Upper lobe of left lung (tissue), 6 donors: ENCODE data around the gene SDK1. TPM values are rescaled to one million over a fixed set of nuclear protein-coding genes. Genes with fewer than 3 reads are reported as not detected.

Source experiments
- ATAC-seq, 2 donors: fragments of 200-7000 bp; cut with Tn5 transposase; one replicate each; pipeline ENCODE4 v1.9.1; 2022; ENCODE audit warnings: mild to moderate bottlenecking in 2 of 2, moderate library complexity in 2 of 2; ENCODE audit not compliant: low FRiP score in 2 of 2
- DNase-seq, 2 donors: peaks; one replicate each; pipeline ENCODE4 v3.0.0-alpha.2; 2019 to 2020
- H3K27ac ChIP-seq, 4 donors: fragments of 200-600 bp; sonication (generic); one replicate each; pipeline ENCODE4 v1.5.1; 2016 to 2019
- H3K27me3 ChIP-seq, 4 donors: fragments of 200-600 bp; sonication (generic); one replicate each; pipeline ENCODE4 v1.5.1; 2017 to 2019
- H3K36me3 ChIP-seq, 4 donors: fragments of 200-600 bp; sonication (generic); one replicate each; pipeline ENCODE4 v1.5.1; 2016 to 2019
- H3K4me1 ChIP-seq, 4 donors: fragments of 200-600 bp; sonication (generic); one replicate each; pipeline ENCODE4 v1.5.1; 2018 to 2019
- H3K4me3 ChIP-seq, 4 donors: fragments of 200-600 bp; sonication (generic); one replicate each; pipeline ENCODE4 v1.5.1; 2017 to 2019; ENCODE audit warnings: mild to moderate bottlenecking in 2 of 4, moderate library complexity in 1 of 4
- H3K9me3 ChIP-seq, 4 donors: fragments of 200-600 bp; sonication (generic); one replicate each; pipeline ENCODE4 v1.5.1; 2018 to 2019
- CTCF ChIP-seq, 6 experiments: fragments of 450-650 bp in 4 of 6; fragments of 200-600 bp in 2 of 6; sonication (generic) in 2 of 6; IDR thresholded peaks; one replicate each; pipeline ENCODE4 v1.5.1; 2016 to 2019; ENCODE audit warnings: antibody characterized with exemption in 6 of 6
- EP300 ChIP-seq, 4 donors: sonication (generic); formaldehyde crosslinking; IDR thresholded peaks; one replicate each; pipeline ENCODE4 v1.5.1; 2017; ENCODE audit warnings: antibody characterized with exemption in 4 of 4, control low read depth in 2 of 4
- POLR2A ChIP-seq, 4 donors: fragments of 450-650 bp; IDR thresholded peaks; one replicate each; pipeline ENCODE4 v1.5.1; 2016 to 2017; ENCODE audit warnings: antibody characterized with exemption in 4 of 4, mild to moderate bottlenecking in 2 of 4
- POLR2AphosphoS5 ChIP-seq, 2 donors: sonication (generic); formaldehyde crosslinking; IDR thresholded peaks; one replicate each; pipeline ENCODE4 v1.5.1; 2017; ENCODE audit warnings: antibody characterized with exemption in 2 of 2
- WGBS, 2 donors: methylation state at CpG; one replicate each; pipeline ENCODE4 v1.1.5; 2017 to 2018; 5-methylcytosine and 5-hydroxymethylcytosine counted together
- total RNA-seq, 6 donors: library from RNA; depleted of rRNA in 4 of 6; stranded (reverse); fragments of >200 nt in 4 of 6; gene quantifications; one replicate each; pipeline versions ENCODE4 v1.1.0 to v1.2.1, GENCODE V29; 2016 to 2021
- donor health status: DM: no; HTN: no; CAD: no; lungs with moderate emphysema.
- donor health status: DM: no; HTN: yes; CAD: no; lungs with severe emphysema.

SDK1 gene
- total RNA-seq, 6 donors from 2014 or later: 9.3 to 90.1 (median 11.8) TPM

- no peak for ATAC-seq
- Histone ChIP-seq H3K27me3 (no peaks in the 10 kb centered on the region), H3K36me3 (no peaks in the 10 kb centered on the region), H3K9me3 (peaks cover 0 to 3% (median 0%) of the 10 kb centered on the region in 4 donors), H3K4me1 (no peaks in the 10 kb centered on the region), H3K4me3 (no peak overlapping the region), H3K27ac (no peak overlapping the region)
- no peak for TF ChIP-seq CTCF (IDR thresholded peaks at IDR 0.05)
- TF ChIP-seq POLR2A (IDR thresholded peaks at IDR 0.05): no peak
- no peak for TF ChIP-seq EP300 (IDR thresholded peaks at IDR 0.05)
- TF ChIP-seq POLR2AphosphoS5 (IDR thresholded peaks at IDR 0.05): no peak
- DNase-seq: peak in 1 of 2 donors; percentile 65
- 87 to 92% methylated on average over 9 to 15 of the region's 16 CpGs for WGBS, 2 donors
Measured at GRCh38 chr7:4272141-4272540, 971.1 kb downstream of the SDK1 start.

GRCh38 chr7:4273566-4274230 is 972.6 kb downstream of the SDK1 start:
- DNase-seq (no peak), ATAC-seq (no peak)
- Histone ChIP-seq H3K36me3 (no peaks in the 10 kb centered on the region), H3K4me1 (no peaks in the 10 kb centered on the region), H3K9me3 (peaks cover 0 to 3% (median 0%) of the 10 kb centered on the region in 4 donors), H3K27ac (no peak overlapping the region), H3K27me3 (no peaks in the 10 kb centered on the region), H3K4me3 (no peak overlapping the region)
- WGBS, 2 donors: 76 to 82% methylated on average over 9 of the region's 9 CpGs
- TF ChIP-seq POLR2AphosphoS5 (IDR thresholded peaks at IDR 0.05) (no peak), CTCF (IDR thresholded peaks at IDR 0.05) (no peak), EP300 (IDR thresholded peaks at IDR 0.05) (no peak), POLR2A (IDR thresholded peaks at IDR 0.05) (no peak)

DNA sequence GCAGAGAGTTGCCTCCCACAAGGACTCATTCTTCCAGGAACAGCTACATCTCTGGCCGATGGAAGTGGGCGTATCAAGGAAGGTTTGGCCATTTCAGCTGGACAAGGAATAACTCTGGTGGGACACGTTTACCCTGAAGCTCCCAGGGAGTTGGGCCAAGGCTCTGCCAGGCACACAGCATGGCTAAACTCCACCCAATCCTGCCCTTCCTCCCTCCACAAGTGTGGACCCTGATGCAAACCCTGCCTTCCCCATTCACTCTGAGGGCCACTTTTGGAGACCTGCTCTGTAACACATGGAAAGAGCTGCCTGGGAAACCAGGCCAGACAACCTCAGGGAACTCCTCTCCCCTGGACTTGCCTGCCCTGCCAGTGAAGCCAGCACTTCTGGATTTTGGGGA is 973.2 kb downstream of the SDK1 start:
- H3K27me3 ChIP-seq: no peaks in the 10 kb centered on the region
- H3K9me3 ChIP-seq: peaks cover 0 to 3% (median 0%) of the 10 kb centered on the region in 4 donors
- H3K4me3 ChIP-seq: no peak overlapping the region
- TF ChIP-seq POLR2A (IDR thresholded peaks at IDR 0.05) (no peak), EP300 (IDR thresholded peaks at IDR 0.05) (no peak), CTCF (IDR thresholded peaks at IDR 0.05) (no peak), POLR2AphosphoS5 (IDR thresholded peaks at IDR 0.05) (no peak)
- DNase-seq (no peak), ATAC-seq (no peak)
- no peaks in the 10 kb centered on the region for H3K4me1 ChIP-seq
- no peak overlapping the region for H3K27ac ChIP-seq
- 68 to 81% methylated on average over 3 of the region's 3 CpGs for WGBS, 2 donors
- H3K36me3 ChIP-seq: no peaks in the 10 kb centered on the region

DNA sequence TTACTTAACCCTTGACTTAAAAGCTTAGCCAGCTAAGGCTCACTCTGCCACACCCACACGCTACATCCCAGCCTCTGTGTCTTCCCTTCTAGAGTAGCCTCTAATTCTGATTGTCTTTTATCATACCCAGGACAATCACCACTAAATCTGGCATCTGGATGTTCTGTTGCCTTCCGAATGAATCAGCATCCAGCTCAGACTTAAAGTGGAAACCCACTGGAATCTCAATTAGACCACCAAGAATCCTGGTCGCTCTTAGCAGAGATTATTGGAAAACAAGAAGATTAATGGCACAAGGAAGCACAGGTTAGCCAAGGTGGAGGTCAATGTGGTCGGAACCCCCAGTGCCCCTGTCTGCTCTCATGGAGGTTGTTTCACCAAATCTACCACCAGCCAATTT is 976.9 kb downstream of the SDK1 start:
- peaks cover 0 to 3% (median 0%) of the 10 kb centered on the region in 4 donors for H3K9me3 ChIP-seq
- H3K4me1 ChIP-seq: no peaks in the 10 kb centered on the region
- no peak overlapping the region for H3K4me3 ChIP-seq
- TF ChIP-seq POLR2A (IDR thresholded peaks at IDR 0.05) (no peak), POLR2AphosphoS5 (IDR thresholded peaks at IDR 0.05) (no peak), CTCF (IDR thresholded peaks at IDR 0.05) (no peak), EP300 (IDR thresholded peaks at IDR 0.05) (no peak)
- no peaks in the 10 kb centered on the region for H3K27me3 ChIP-seq
- WGBS, 2 donors: 73 to 82% methylated on average over 4 of the region's 4 CpGs
- no peak overlapping the region for H3K27ac ChIP-seq
- no peak for DNase-seq
- no peaks in the 10 kb centered on the region for H3K36me3 ChIP-seq
- no peak for ATAC-seq

GRCh38 chr7:4279216-4279615 is 978.2 kb downstream of the SDK1 start:
- no peaks in the 10 kb centered on the region for H3K4me1 ChIP-seq
- ATAC-seq: no peak
- TF ChIP-seq CTCF (IDR thresholded peaks at IDR 0.05) (no peak), EP300 (IDR thresholded peaks at IDR 0.05) (no peak), POLR2AphosphoS5 (IDR thresholded peaks at IDR 0.05) (no peak), POLR2A (IDR thresholded peaks at IDR 0.05) (no peak)
- WGBS, 2 donors: 80 to 81% methylated on average over 3 of the region's 3 CpGs
- H3K27me3 ChIP-seq: no peaks in the 10 kb centered on the region
- DNase-seq: no peak
- no peak overlapping the region for H3K27ac ChIP-seq
- no peaks in the 10 kb centered on the region for H3K36me3 ChIP-seq
- no peaks in the 10 kb centered on the region for H3K9me3 ChIP-seq
- H3K4me3 ChIP-seq: no peak overlapping the region
